Esophagus (tissue), 2 donors: ENCODE results near the gene KCTD15. TPM values are rescaled to one million over a fixed set of nuclear protein-coding genes. Genes with fewer than 3 reads are reported as not detected.

Experiments
- H3K27ac ChIP-seq, 2 donors: one replicate each; pipeline ENCODE4 v1.5.1; 2013; ENCODE audit warnings: low read depth in 2 of 2, mild to moderate bottlenecking in 2 of 2, inconsistent platforms in 1 of 2, low read length in 1 of 2, moderate library complexity in 1 of 2
- H3K27me3 ChIP-seq, 2 donors: one replicate each; pipeline ENCODE4 v1.6.1; 2013; ENCODE audit warnings: low read length in 2 of 2, control low read depth in 1 of 2, mild to moderate bottlenecking in 1 of 2; ENCODE audit not compliant: insufficient read depth in 2 of 2, control insufficient read depth in 1 of 2
- H3K36me3 ChIP-seq, 2 donors: one replicate each; pipeline ENCODE4 v1.6.1; 2013; ENCODE audit warnings: low read length in 1 of 2; ENCODE audit not compliant: control insufficient read depth in 2 of 2, insufficient read depth in 2 of 2
- H3K4me1 ChIP-seq, 2 donors: one replicate each; pipeline ENCODE4 v1.6.1; 2013; ENCODE audit warnings: low read length in 1 of 2; ENCODE audit not compliant: control insufficient read depth in 2 of 2, insufficient read depth in 2 of 2
- H3K4me3 ChIP-seq, 2 donors: one replicate each; pipeline ENCODE4 v1.5.1; 2013; ENCODE audit warnings: low read length in 2 of 2, mild to moderate bottlenecking in 2 of 2, low read depth in 1 of 2, moderate library complexity in 1 of 2
- H3K9me3 ChIP-seq, 2 donors: one replicate each; pipeline ENCODE4 v1.6.1; 2013; ENCODE audit warnings: mild to moderate bottlenecking in 2 of 2, low read depth in 1 of 2, low read length in 1 of 2, moderate library complexity in 1 of 2; ENCODE audit not compliant: control insufficient read depth in 2 of 2, insufficient read depth in 1 of 2
- WGBS, 2 donors: extraction: QIAGEN DNeasy Blood & Tissue Kit; methylation state at CpG; one replicate each; pipeline ENCODE4 v1.1.7; 2013; 5-methylcytosine and 5-hydroxymethylcytosine counted together
- polyA plus RNA-seq, 2 donors: library from polyadenylated mRNA; stranded (reverse); fragments of 200-250 nt; gene quantifications; one replicate each; pipeline ENCODE4 v1.2.3, GENCODE V29; 2013
- donor health status: healthy with polysubstance abuse.
- donor health status: Bipolar disorder and iron deficiency.

Gene KCTD15
- polyA plus RNA-seq, 2 donors = 23.8 to 33.1 TPM

DNA sequence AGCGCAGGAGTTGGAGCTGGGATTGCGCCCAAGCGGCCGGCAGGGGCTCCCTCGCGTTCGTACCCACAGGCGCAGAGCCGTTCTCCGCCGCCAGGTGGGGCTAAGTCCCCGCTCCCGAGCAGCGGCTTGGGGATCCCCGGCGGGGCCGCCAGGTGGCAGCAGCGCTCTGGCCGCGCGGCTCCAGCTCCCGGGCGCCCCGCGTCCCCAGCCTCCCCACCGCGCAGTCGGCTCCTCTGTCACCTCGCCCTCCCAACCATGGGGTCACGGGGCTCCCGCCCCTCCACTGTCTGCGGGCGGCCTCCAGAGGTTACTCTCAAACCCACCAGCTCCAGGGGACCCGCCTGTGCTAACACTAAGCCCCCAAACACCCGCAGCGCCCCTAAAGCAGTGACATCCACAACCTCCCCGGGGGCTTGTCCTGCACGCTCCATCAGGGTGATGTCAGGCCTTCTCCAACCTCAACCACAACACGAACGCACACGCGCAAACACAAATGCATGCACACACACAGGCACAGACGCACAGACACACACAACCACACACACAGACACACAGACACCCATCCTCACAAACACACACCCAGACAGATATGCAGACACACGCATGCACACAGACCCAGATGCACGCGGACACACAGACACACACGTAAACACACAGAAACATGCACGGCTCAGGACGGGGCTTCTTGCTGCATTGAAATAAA, 18.4 kb upstream of the KCTD15 start:
- no peaks in the 10 kb centered on the region for H3K36me3 ChIP-seq
- WGBS, 2 donors = 12 to 15% methylated on average over 43 to 49 of the region's 49 CpGs
- peaks cover 0 to 5% of the 10 kb centered on the region in 2 donors for H3K4me1 ChIP-seq
- H3K9me3 ChIP-seq = peaks cover 0 to 2% of the 10 kb centered on the region in 2 donors
- peaks cover 0 to 4% of the 10 kb centered on the region in 2 donors for H3K27me3 ChIP-seq
- no peak overlapping the region for H3K4me3 ChIP-seq
- H3K27ac ChIP-seq = no peak overlapping the region

DNA sequence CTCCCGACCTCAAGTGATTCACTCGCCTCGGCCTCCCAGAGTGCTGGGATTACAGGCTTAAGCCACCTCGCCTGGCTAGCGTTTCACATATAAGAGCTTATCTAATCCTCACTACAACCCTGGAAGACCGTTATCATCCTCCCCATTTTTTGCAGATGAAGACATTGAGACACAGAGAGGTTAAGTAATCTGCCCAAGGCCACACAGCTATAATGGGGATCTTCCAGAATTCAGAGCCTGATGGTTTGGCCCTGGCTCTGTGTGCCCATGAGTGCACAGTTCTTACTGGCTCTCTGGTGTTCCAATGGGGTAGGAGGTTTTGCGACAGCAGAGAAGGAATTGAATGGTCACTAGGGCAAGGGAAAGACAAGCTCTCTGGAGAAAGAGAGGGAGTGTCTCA, 16.8 kb upstream of the KCTD15 start:
- H3K36me3 ChIP-seq = no peaks in the 10 kb centered on the region
- peaks cover 0 to 4% of the 10 kb centered on the region in 2 donors for H3K27me3 ChIP-seq
- no peak overlapping the region for H3K27ac ChIP-seq
- H3K9me3 ChIP-seq = peaks cover 0 to 2% of the 10 kb centered on the region in 2 donors
- no peak overlapping the region for H3K4me3 ChIP-seq
- H3K4me1 ChIP-seq = peaks cover 0 to 5% of the 10 kb centered on the region in 2 donors
- 82 to 83% methylated on average over 7 of the region's 7 CpGs for WGBS, 2 donors

DNA sequence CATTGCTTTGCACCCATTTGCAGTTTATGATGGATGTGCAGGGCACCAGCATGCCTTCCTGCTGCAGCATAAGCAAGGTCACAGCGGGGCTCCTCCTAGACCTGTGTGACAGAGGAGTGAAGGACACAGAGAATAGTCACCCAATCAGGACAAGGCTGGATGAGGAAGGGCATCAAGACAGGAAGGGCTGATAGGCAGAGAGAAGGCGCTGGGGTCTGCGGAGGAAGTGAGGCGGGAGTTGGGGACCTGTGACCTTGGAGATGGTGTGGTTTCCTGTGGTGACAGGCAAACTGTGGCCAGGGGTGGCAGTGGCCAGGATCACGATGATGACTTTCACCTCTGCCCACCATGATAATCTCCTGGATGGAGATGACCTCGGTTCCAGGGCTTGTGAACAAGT, 16.4 kb upstream of the KCTD15 start:
- Histone ChIP-seq H3K27me3 (peaks cover 0 to 4% of the 10 kb centered on the region in 2 donors), H3K4me3 (no peak overlapping the region), H3K27ac (no peak overlapping the region), H3K4me1 (peaks cover 0 to 5% of the 10 kb centered on the region in 2 donors), H3K36me3 (no peaks in the 10 kb centered on the region), H3K9me3 (peaks cover 0 to 2% of the 10 kb centered on the region in 2 donors)
- WGBS, 2 donors = 43 to 65% methylated on average over 6 of the region's 6 CpGs

DNA sequence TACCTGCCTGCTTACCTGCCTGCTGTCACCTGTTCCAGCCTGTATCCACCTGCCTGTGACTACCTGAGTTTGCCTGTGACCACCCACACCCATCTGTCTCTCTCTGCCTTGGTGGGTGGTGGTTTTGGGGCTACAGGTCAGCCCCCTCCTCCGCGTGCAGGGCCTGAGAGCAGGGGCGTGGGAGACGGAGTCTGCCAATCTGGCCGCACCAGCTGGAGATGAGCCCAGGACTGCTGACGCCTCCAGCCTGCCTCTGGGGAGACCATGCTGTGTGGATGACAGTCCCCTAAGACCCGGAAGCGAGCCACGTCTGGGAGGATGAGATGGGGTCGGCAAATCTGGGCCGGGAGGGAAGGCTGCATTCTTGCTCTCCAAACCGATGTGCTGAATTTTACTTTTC, 15.9 kb upstream of the KCTD15 start:
- Histone ChIP-seq H3K27me3 (peaks cover 0 to 4% of the 10 kb centered on the region in 2 donors), H3K4me1 (peaks cover 0 to 5% of the 10 kb centered on the region in 2 donors), H3K4me3 (no peak overlapping the region), H3K27ac (no peak overlapping the region), H3K9me3 (no peaks in the 10 kb centered on the region), H3K36me3 (no peaks in the 10 kb centered on the region)
- WGBS, 2 donors = 32 to 57% methylated on average over 12 of the region's 12 CpGs

DNA sequence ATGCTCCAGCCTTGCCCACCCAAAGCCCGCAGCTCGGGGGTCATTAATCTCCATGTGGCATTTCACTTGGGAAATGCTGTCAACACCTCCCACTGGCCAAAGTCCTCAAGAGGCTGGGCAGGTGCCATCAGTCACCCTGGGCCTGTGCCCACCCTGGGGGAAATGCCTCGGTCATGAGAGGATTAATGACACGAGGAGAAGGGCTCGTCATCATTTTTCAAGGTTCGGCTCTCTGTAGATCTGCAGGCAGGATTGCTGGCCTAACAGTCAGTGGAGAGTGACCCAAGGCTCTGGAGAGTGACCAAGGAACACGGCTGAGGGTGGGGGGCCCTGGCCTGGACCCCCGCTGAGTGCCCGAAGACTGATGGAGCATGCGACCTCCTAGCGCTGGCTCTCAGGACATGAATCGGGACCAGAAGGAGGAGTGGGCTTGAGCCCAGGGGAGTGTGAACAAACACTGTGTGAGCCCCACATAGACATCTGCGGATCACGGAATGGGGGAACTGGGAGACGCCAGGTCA, 15.2 kb upstream of the KCTD15 start:
- Histone ChIP-seq H3K4me1 (peaks cover 0 to 4% of the 10 kb centered on the region in 2 donors), H3K27me3 (peaks cover 0 to 4% of the 10 kb centered on the region in 2 donors), H3K4me3 (no peak overlapping the region), H3K27ac (no peak overlapping the region), H3K9me3 (no peaks in the 10 kb centered on the region), H3K36me3 (no peaks in the 10 kb centered on the region)
- WGBS, 2 donors = 78 to 79% methylated on average over 15 of the region's 15 CpGs

DNA sequence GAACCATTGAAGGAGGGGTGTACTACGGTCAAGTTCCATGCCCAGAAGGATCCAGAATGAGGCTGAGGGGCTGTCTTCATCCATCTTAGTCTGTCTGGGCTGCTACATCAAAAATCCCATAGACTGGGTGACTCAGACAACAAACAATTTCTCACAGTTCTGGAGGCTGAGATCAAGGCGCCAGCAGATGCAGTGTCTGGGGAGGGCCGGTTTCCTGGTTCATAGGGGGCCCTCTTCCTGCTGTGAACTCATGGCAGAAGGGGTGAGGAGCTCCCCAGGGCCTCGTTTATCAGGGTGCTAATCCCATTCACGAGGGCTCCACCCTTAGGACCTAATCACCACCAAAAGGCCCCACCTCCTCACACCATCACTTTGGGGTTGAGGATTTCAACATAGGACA, 14.7 kb upstream of the KCTD15 start:
- Histone ChIP-seq H3K4me3 (no peak overlapping the region), H3K36me3 (no peaks in the 10 kb centered on the region), H3K27ac (no peak overlapping the region), H3K9me3 (no peaks in the 10 kb centered on the region), H3K27me3 (peaks cover 0 to 4% of the 10 kb centered on the region in 2 donors), H3K4me1 (peaks cover 0 to 4% of the 10 kb centered on the region in 2 donors)
- 54 to 57% methylated on average over 5 of the region's 5 CpGs for WGBS, 2 donors

DNA sequence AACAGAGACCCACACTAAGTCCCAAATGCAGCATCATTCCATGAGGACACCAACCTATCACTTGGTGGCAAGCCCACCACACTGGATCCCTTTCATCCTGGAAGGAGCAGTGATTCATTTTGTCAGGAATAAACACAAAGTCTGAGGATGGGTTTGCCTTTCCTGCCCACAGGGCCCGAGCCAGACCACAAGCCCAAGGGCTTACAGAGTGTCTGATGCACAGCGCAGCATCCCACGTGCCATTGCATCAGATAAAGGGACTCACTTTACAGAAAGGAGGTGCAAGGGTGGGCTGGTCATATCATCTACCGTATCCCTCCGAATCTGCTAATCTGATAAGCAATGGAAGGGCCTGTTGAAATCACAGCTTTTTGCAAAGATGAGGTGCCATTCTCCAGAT, 12.2 kb upstream of the KCTD15 start:
- Histone ChIP-seq H3K9me3 (no peaks in the 10 kb centered on the region), H3K4me3 (no peak overlapping the region), H3K4me1 (no peaks in the 10 kb centered on the region), H3K36me3 (no peaks in the 10 kb centered on the region), H3K27ac (no peak overlapping the region), H3K27me3 (peaks cover 0 to under 1% of the 10 kb centered on the region in 2 donors)
- 84 to 86% methylated on average over 5 of the region's 5 CpGs for WGBS, 2 donors

DNA sequence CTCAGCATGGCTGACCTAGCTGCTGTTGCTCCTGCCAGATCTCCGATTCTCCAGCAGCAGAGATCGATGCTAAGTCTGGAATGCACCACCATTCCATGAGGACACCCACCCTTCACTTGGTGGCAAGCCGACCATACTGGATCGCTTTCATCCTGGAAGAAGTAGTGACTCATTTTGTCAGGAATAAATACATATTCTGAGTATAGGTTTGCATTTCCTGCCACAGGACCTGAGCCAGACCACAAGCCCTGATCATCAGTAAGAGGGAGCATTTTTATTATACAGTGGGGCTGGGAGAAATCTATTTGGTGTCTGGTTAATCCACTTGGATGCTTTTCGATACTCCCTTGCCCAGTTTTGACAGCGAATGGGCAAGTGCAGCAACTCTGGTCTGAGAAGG, 10.9 kb upstream of the KCTD15 start:
- Histone ChIP-seq H3K27me3 (no peaks in the 10 kb centered on the region), H3K4me1 (no peaks in the 10 kb centered on the region)
- WGBS, 2 donors = 53 to 54% methylated on average over 6 of the region's 6 CpGs

DNA sequence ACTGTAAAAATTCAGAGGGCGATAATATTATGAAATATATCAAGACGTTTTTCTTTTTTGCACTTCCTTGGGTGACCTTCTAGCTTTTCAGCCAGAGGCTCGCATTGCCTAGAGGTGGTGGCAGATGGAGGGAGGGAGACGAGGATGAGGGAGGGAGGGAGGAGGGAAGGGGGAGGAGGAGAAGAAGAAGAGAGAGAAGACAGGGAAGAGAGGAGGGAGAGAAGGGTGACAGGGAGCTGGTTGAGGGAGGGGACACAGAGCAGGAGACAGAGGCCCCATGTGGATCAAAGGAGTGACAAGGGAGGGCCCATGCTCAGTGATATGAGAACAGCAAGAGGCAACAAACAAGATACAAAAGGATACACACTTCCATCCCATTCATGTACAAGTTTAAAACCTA, 8.0 kb upstream of the KCTD15 start:
- no peaks in the 10 kb centered on the region for H3K4me1 ChIP-seq
- H3K36me3 ChIP-seq = no peaks in the 10 kb centered on the region
- H3K27ac ChIP-seq = no peak overlapping the region
- H3K4me3 ChIP-seq = no peak overlapping the region
- no peaks in the 10 kb centered on the region for H3K27me3 ChIP-seq
- WGBS, 2 donors = 54 to 56% methylated on average over 4 of the region's 4 CpGs
- H3K9me3 ChIP-seq = no peaks in the 10 kb centered on the region

More for the DNA sequence above, 10.9 kb upstream of the KCTD15 start:
- no peaks in the 10 kb centered on the region for H3K9me3 ChIP-seq
- H3K36me3 ChIP-seq = no peaks in the 10 kb centered on the region
- H3K4me3 ChIP-seq = no peak overlapping the region
- no peak overlapping the region for H3K27ac ChIP-seq

DNA sequence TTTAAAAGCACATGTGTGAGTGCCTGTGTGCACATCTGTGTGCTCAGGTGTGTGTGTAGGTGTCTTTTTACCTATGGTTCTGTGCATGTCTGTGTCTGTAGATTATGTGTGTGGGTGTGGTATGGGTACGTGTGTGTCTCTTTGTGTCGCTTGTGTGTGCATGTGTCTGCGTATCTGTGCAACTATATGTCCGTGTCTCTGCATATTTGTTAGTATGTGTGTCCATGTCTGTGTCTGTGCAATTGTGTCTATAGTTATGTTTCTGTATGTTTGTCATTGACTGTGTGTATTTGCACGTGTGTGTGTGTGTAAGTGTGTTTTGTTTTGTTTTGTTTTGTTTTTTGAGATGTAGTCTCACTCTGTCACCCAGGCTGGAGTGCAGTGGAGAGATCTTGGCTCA, 7.3 kb upstream of the KCTD15 start:
- Histone ChIP-seq H3K4me1 (no peaks in the 10 kb centered on the region), H3K27ac (no peak overlapping the region), H3K9me3 (no peaks in the 10 kb centered on the region), H3K4me3 (no peak overlapping the region), H3K27me3 (no peaks in the 10 kb centered on the region), H3K36me3 (no peaks in the 10 kb centered on the region)
- WGBS, 2 donors = 79 to 82% methylated on average over 5 of the region's 5 CpGs
